HG03066 (cell line): ENCODE results near the gene CAV2.

Experiments
- ATAC-seq: cut with Tn5 transposase; IDR thresholded peaks from one replicate; pipeline ENCODE4 v1.9.1; 2021; ENCODE audit warnings: low read depth; ENCODE audit not compliant: unreplicated experiment

Gene CAV2

GRCh38 chr7:116522247-116522646 lies 22.7 kb downstream of the CAV2 start:
- ATAC-seq = no peak

GRCh38 chr7:116524221-116524608 lies 24.7 kb downstream of the CAV2 start:
- ATAC-seq = no peak

DNA sequence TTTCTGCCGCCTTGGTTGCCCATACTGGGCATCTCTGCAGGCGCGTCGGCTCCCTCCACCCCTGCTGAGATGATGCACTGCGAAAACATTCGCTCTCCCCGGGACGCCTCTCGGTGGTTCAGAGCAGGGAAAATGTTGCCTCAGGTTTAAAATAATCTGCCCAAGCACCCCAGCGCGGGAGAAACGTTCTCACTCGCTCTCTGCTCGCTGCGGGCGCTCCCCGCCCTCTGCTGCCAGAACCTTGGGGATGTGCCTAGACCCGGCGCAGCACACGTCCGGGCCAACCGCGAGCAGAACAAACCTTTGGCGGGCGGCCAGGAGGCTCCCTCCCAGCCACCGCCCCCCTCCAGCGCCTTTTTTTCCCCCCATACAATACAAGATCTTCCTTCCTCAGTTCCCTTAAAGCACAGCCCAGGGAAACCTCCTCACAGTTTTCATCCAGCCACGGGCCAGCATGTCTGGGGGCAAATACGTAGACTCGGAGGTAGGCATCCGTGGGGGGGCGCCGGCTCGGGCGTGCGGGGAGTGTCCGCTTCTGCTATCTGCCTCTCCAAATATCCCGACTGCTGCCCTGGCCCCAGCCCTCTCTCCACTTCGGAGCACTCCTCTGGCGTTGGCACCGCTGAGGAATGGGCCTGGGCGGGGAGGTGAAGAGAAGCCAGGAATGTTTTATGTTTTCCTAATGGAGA lies 25.2 kb downstream of the CAV2 start, which contains the start of gene CAV1:
TSS of gene CAV1 (plus strand) at position 428 of the 689 bp plus-strand sequence. CDS start at position 455, 27 bp downstream.
- ATAC-seq = no peak

DNA sequence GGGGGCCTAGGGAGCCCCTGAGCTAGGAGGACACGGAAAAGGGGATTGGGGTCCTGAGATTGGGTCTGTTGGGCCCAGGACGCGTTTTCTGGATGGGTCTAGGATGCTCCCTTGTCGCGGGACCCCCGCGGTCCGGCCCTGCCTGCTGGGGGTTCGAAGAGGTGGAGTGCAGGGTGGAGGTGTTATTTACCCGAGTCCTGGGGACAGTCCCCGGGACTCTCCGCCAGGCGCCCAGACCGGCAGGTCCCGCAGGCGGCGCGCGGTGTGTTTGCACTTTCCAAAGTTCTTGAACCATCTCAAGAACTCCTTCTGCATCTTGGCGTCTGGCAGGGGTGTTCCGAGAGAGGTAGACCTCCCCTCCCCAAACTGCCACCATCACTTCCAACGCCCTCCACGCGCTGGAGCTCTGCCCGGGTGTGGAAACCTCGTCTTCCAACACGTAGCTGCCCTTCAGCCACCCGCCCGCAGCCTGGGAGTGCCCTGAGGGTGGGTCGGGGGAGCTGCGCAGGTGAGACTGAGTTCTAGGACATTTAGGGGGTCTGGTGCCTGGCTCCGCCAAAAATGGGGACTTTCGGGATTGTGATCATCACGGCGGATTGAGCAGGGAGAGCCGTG lies 25.9 kb downstream of the CAV2 start:
- ATAC-seq = peak; percentile 40

GRCh38 chr7:116525913-116526861 lies 26.6 kb downstream of the CAV2 start:
- peak; percentile 85 for ATAC-seq

- ATAC-seq = no peak
Measured at GRCh38 chr7:116526897-116527296, 27.4 kb downstream of the CAV2 start.

DNA sequence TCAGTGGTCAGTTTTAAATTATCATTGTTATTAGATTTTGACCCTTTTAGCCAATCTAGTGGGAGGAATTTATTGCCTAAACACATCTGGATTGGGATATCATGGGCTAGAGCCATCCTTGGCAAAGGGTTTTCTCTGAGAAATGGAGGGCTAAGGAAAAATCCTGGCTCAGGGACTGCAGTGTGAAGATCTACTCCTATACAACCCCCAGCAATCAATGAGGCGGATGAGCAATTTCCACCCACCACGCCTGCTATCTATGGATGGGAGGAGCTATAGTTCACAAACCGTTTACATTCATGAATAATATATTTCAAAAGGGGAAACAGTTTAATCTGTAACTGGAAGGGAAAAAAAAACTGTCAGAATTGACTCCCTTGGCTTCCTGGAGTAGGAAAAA lies 28.0 kb downstream of the CAV2 start:
- ATAC-seq = no peak

- ATAC-seq = no peak
Measured at GRCh38 chr7:116528008-116528789, 28.7 kb downstream of the CAV2 start.

DNA sequence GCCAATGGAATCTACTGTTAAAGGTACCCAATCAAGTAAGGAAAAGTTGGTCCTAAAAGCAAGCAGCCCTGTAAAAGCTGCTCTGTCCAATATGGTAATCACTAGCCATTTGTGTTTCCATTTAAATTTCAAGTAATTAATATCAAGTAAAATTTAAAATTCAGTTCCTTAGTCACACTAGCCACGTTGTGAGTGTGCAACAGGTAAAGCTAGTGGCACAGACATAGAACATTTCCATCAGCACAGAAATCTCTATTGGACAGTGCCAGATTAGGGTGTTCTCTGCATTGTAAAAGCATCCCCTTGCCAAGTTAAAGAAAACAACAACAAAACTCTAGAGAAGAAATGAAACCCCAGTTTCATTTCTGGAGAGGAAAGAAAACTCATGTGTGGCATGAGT lies 29.7 kb downstream of the CAV2 start:
- no peak for ATAC-seq

- ATAC-seq = no peak
Measured at GRCh38 chr7:116530107-116530820, 30.7 kb downstream of the CAV2 start.

- no peak for ATAC-seq
Measured at GRCh38 chr7:116532102-116532688, 32.7 kb downstream of the CAV2 start.

GRCh38 chr7:116534790-116535189 lies 35.3 kb downstream of the CAV2 start:
- ATAC-seq = no peak

DNA sequence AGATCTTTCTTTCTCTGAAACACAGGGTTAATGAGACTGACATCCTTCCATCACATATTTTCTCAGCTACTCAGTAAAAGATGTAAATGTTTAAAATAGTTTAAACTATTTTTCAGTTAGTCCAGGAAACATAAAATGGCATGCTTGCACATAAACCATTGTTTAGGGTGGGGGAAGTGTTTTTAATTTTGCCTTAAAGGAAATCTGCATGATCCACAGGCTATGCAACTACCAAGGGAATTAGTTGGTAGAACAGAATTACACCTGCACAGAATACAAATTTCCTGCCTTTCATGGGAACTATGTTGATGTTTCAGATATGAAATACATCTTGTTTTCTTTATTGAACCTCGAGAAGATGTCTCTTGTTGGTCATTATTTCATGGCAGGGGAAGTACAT lies 35.9 kb downstream of the CAV2 start:
- no peak for ATAC-seq

- no peak for ATAC-seq
Measured at GRCh38 chr7:116538138-116538537, 38.6 kb downstream of the CAV2 start.

DNA sequence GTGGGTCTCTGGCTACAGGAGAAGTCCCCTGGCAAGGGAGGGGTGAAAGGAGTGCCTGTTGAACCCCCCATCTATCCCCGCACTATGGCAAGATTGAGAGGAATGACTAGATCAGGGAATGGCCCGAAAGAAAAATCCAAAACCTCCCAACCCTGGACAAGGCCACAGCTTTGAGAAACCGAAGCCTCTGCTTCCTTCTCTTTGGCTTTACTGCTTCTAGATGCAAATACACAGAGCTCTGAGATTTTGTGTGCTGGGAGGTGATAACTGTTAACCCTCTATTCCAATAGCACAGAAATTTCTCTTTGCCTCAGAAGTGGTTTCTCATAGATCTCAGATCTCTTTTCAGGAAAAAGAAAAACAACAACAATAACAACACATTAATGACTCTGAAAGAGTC lies 40.3 kb downstream of the CAV2 start:
- ATAC-seq = no peak

- ATAC-seq = no peak
Measured at GRCh38 chr7:116540743-116541142, 41.2 kb downstream of the CAV2 start.

DNA sequence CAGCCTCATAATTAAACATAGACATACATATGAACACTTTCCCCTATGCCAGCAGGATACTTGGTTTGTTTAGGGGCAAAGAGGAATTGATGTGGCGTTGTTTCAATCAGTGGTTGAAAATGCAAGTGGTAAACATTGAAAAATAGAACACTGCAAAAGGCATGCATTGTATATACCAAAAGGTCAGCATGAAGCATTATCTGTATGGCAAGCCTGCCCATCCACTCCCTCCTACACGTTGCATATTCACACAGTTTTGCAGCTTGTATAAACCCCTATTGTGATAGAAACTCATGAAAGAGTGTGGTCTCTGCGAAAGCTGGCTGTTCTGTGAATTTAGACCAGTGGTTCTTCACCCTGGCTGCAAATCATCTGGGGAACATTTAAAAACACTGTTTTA lies 42.4 kb downstream of the CAV2 start:
- ATAC-seq = no peak

- no peak for ATAC-seq
Measured at GRCh38 chr7:116542618-116543017, 43.1 kb downstream of the CAV2 start.

DNA sequence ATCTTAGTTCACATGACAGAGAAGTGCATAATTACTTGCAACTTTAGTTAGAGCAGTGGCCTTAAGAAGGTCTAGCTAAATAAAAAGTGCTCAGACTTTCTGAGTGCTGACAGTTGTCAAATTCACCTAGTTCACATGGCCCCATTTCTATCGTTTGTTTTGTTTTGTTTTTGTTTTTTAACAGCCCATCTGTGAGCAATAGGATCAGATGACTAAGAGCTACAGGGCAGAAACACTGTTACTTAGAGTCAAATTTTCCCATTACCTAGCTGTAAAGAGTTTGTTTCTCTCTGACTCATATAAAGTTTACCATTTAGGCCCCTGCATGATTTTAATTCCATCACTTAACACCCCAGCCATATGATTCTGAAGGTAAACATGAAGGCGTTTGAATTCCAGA lies 44.1 kb downstream of the CAV2 start:
- ATAC-seq = no peak

DNA sequence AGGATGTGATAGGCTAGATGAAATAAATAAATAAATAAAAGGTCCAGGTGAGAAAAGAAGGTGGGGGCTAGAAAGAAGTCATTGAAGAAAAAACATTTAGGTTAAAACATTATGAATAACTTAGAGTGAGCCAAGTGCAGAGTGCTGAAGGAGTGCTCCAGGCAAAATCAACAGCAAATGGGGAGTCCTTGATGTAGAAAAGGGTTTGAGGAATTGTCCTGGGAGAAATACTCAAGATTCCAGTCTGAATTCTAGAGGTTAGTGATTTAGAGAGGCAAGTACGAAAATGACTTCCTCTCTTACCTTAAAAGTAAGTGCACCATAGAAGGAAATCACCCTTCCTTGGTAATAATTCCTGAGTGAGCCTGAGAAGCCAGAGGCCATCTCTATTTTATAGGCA lies 44.9 kb downstream of the CAV2 start:
- no peak for ATAC-seq
